ENCODE results near the gene THOC5.

Gene THOC5

GRCh38 chr22:29520851-29521250 is 32.7 kb downstream of the THOC5 start:
- H3K9me3 ChIP-seq: no peaks in the 10 kb centered on the region
- H3K4me1 ChIP-seq: no peaks in the 10 kb centered on the region
- intact Hi-C loops (cut with DNase I; ENCODE audit: low total_unique reads): loop anchor here (10.0 kb wide), 1 partner anchor 126 kb away; no protein-coding TSS in a partner anchor
- TF ChIP-seq CTCF (IDR thresholded peaks at IDR 0.05): no peak
- DNase-seq: no peak
- H3K27ac ChIP-seq: no peak overlapping the region
- H3K36me3 ChIP-seq: peaks cover 81 to 97% (median 87%) of the 10 kb centered on the region in 3 donors
- no peaks in the 10 kb centered on the region for H3K27me3 ChIP-seq
- H3K4me3 ChIP-seq: no peak overlapping the region

- TF ChIP-seq CTCF (IDR thresholded peaks at IDR 0.05): no peak
- Histone ChIP-seq H3K36me3 (peaks cover 81 to 97% (median 87%) of the 10 kb centered on the region in 3 donors), H3K9me3 (no peaks in the 10 kb centered on the region), H3K27me3 (no peaks in the 10 kb centered on the region), H3K4me3 (no peak overlapping the region), H3K27ac (no peak overlapping the region), H3K4me1 (no peaks in the 10 kb centered on the region)
- intact Hi-C loops (cut with DNase I; ENCODE audit: low total_unique reads): loop anchor here (10.0 kb wide), 1 partner anchor 125 kb away; no protein-coding TSS in a partner anchor
- no peak for DNase-seq
Observed at GRCh38 chr22:29519996-29520395, 33.6 kb downstream of the THOC5 start.

GRCh38 chr22:29518427-29518826 is 35.1 kb downstream of the THOC5 start:
- no peak overlapping the region for H3K4me3 ChIP-seq
- no peaks in the 10 kb centered on the region for H3K27me3 ChIP-seq
- intact Hi-C loops (cut with DNase I; ENCODE audit: low total_unique reads): no loop called here
- H3K9me3 ChIP-seq: no peaks in the 10 kb centered on the region
- TF ChIP-seq CTCF (IDR thresholded peaks at IDR 0.05): no peak
- DNase-seq: no peak
- peaks cover 78 to 97% (median 88%) of the 10 kb centered on the region in 3 donors for H3K36me3 ChIP-seq
- no peaks in the 10 kb centered on the region for H3K4me1 ChIP-seq
- H3K27ac ChIP-seq: no peak overlapping the region

- TF ChIP-seq CTCF (IDR thresholded peaks at IDR 0.05): no peak
- intact Hi-C loops (cut with DNase I; ENCODE audit: low total_unique reads): no loop called here
- H3K36me3 ChIP-seq: peaks cover 87 to 100% (median 92%) of the 10 kb centered on the region in 3 donors
Observed at GRCh38 chr22:29517215-29517908, 36.2 kb downstream of the THOC5 start.

GRCh38 chr22:29512031-29512430 is 41.5 kb downstream of the THOC5 start:
- intact Hi-C loops (cut with DNase I; ENCODE audit: low total_unique reads): no loop called here
- Histone ChIP-seq H3K27ac (no peak overlapping the region), H3K36me3 (peaks cover 75 to 100% (median 84%) of the 10 kb centered on the region in 3 donors), H3K4me1 (no peaks in the 10 kb centered on the region), H3K27me3 (no peaks in the 10 kb centered on the region), H3K9me3 (no peaks in the 10 kb centered on the region), H3K4me3 (no peak overlapping the region)
- DNase-seq: no peak
- TF ChIP-seq CTCF (IDR thresholded peaks at IDR 0.05): no peak

More at GRCh38 chr22:29517215-29517908, 36.2 kb downstream of the THOC5 start:
- Histone ChIP-seq H3K9me3 (no peaks in the 10 kb centered on the region), H3K27ac (no peak overlapping the region), H3K27me3 (no peaks in the 10 kb centered on the region), H3K4me3 (no peak overlapping the region), H3K4me1 (no peaks in the 10 kb centered on the region)
- no peak for DNase-seq
